Activated CD4-positive, alpha-beta T cell treated with anti-CD3 and anti-CD28 coated beads, Interleukin-2, amount 50 U/mL, for 24 hours (primary cell): ENCODE data around the gene ENTPD3.
"Not testable (repeated sequence)": the region's sequence is repeated elsewhere in the genome, so short reads cannot be mapped to it uniquely, and the experiment has no call there.

ENCODE experiments used
- DNase-seq, 2 donors: peaks; one replicate each; pipeline ENCODE4 v3.0.0-alpha.2; 2020; ENCODE audit warnings: low read depth in 1 of 2, low spot score in 1 of 2

Gene ENTPD3

GRCh38 chr3:40458473-40458872 is 71.5 kb downstream of the ENTPD3 start:
- DNase-seq, result no peak

GRCh38 chr3:40460481-40460880 is 73.5 kb downstream of the ENTPD3 start:
- not testable (repeated sequence) for DNase-seq

- no peak for DNase-seq
Measured at GRCh38 chr3:40461161-40461560, 74.2 kb downstream of the ENTPD3 start.

GRCh38 chr3:40462838-40463237 is 75.9 kb downstream of the ENTPD3 start:
- not testable (repeated sequence) for DNase-seq

GRCh38 chr3:40463579-40463978 is 76.6 kb downstream of the ENTPD3 start:
- no peak for DNase-seq

- no peak for DNase-seq
Measured at GRCh38 chr3:40464339-40465110, 77.5 kb downstream of the ENTPD3 start.

- DNase-seq, result no peak
Measured at GRCh38 chr3:40465111-40465407, 78.1 kb downstream of the ENTPD3 start.

GRCh38 chr3:40465456-40465855 is 78.5 kb downstream of the ENTPD3 start:
- no peak for DNase-seq

- no peak for DNase-seq
Measured at GRCh38 chr3:40468018-40468417, 81.0 kb downstream of the ENTPD3 start.

- no peak for DNase-seq
Measured at GRCh38 chr3:40470701-40471100, 83.7 kb downstream of the ENTPD3 start.

- DNase-seq, result peak; percentile 18 to 28
Measured at GRCh38 chr3:40476478-40477470, 89.8 kb downstream of the ENTPD3 start, which contains the start of gene ZNF619. TSS of gene ZNF619 (plus strand) at chr3:40477122. CDS start at chr3:40477980, 858 bp downstream.

GRCh38 chr3:40477666-40478065 is 90.7 kb downstream of the ENTPD3 start:
- no peak for DNase-seq
